DOHH2 (cell line): ENCODE results near the gene TMEM260.

Source experiments
- H3F3A ChIP-seq: fragments of 200-600 bp; sonication (generic), shearing (Covaris generic); 2 replicates; pipeline ENCODE4 v1.6.0; 2016; ENCODE audit warnings: antibody characterized with exemption, mild to moderate bottlenecking; ENCODE audit not compliant: control insufficient read depth, insufficient read depth
- H3K27ac ChIP-seq: fragments of 200-600 bp; sonication (generic); 2 replicates; pipeline ENCODE4 v1.5.1; 2014; ENCODE audit warnings: low read depth, mild to moderate bottlenecking, low read length, moderate library complexity
- H3K27me3 ChIP-seq: fragments of 200-600 bp; sonication (generic); 2 replicates; pipeline ENCODE4 v1.6.1; 2014; ENCODE audit warnings: mild to moderate bottlenecking, low read length, mixed read lengths; ENCODE audit not compliant: control insufficient read depth
- H3K36me3 ChIP-seq: fragments of 200-600 bp; sonication (generic); 2 replicates; pipeline ENCODE4 v1.6.1; 2014; ENCODE audit warnings: mild to moderate bottlenecking, low read length, moderate library complexity, mixed read lengths; ENCODE audit not compliant: control insufficient read depth
- H3K4me1 ChIP-seq: fragments of 200-600 bp; sonication (generic); 2 replicates; pipeline ENCODE4 v1.6.1; 2014; ENCODE audit warnings: mild to moderate bottlenecking, low read length, mixed read lengths; ENCODE audit not compliant: control insufficient read depth
- H3K4me2 ChIP-seq: fragments of 200-600 bp; sonication (generic); 2 replicates; pipeline ENCODE4 v1.6.0; 2014; ENCODE audit warnings: mild to moderate bottlenecking, low read length, moderate library complexity
- H3K4me3 ChIP-seq: fragments of 200-600 bp; sonication (generic); 2 replicates; pipeline ENCODE4 v1.5.1; 2014; ENCODE audit warnings: mild to moderate bottlenecking, low read length, mixed read lengths
- H3K79me2 ChIP-seq: fragments of 200-600 bp; sonication (generic); 2 replicates; pipeline ENCODE4 v1.6.1; 2014; ENCODE audit warnings: mild to moderate bottlenecking, low read length, mixed read lengths; ENCODE audit not compliant: control insufficient read depth
- H3K9me2 ChIP-seq: fragments of 200-600 bp; sonication (generic); replicated peaks from 2 replicates; pipeline ENCODE4 v1.6.1; 2014; ENCODE audit warnings: mild to moderate bottlenecking, low read length, mixed read lengths; ENCODE audit not compliant: control insufficient read depth
- H3K9me3 ChIP-seq: fragments of 200-600 bp; sonication (generic); 2 replicates; pipeline ENCODE4 v1.6.1; 2014; ENCODE audit warnings: antibody characterized with exemption, low read length, mixed read lengths; ENCODE audit not compliant: control insufficient read depth, insufficient read depth
- H4K20me1 ChIP-seq: fragments of 200-600 bp; sonication (generic); 2 replicates; pipeline ENCODE4 v1.6.0; 2014; ENCODE audit warnings: low read depth, mild to moderate bottlenecking, antibody characterized with exemption, low read length, moderate library complexity; ENCODE audit not compliant: control insufficient read depth, insufficient read depth
- CTCF ChIP-seq: fragments of 200-600 bp; sonication (generic); IDR thresholded peaks from one replicate; pipeline ENCODE4 v1.5.1; 2014; ENCODE audit warnings: antibody characterized with exemption, mild to moderate bottlenecking, low read depth, low read length; ENCODE audit not compliant: poor library complexity, severe bottlenecking
- EZH2phosphoT487 ChIP-seq: fragments of 200-600 bp; sonication (generic); IDR thresholded peaks from 2 replicates; pipeline ENCODE4 v1.6.1; 2017; ENCODE audit warnings: borderline replicate concordance, mild to moderate bottlenecking, antibody characterized with exemption, low read length, moderate library complexity, mixed read lengths

The TMEM260 gene

GRCh38 chr14:56580221-56580711 is 668 bp downstream of the TMEM260 start:
- H3K27ac ChIP-seq: 0 out of 2 replicates have a peak overlapping the region, but pooled peaks have one; percentile 30
- peaks cover 51% of the 10 kb centered on the region for H3K79me2 ChIP-seq

GRCh38 chr14:56581041-56581727 is 1.6 kb downstream of the TMEM260 start:
- peak overlapping the region; percentile 99 for H3K4me3 ChIP-seq
- no peaks in the 10 kb centered on the region for H3K9me2 ChIP-seq
- peak overlapping the region; percentile 96 for H3K4me2 ChIP-seq
- TF ChIP-seq EZH2phosphoT487 (no peak), CTCF (no peak)
- H3F3A ChIP-seq: no peaks in the 10 kb centered on the region
- peaks cover 16% of the 10 kb centered on the region for H3K36me3 ChIP-seq
- peaks cover 12% of the 10 kb centered on the region for H3K4me1 ChIP-seq
- H3K79me2 ChIP-seq: peaks cover 51% of the 10 kb centered on the region
- peaks cover 25% of the 10 kb centered on the region; the same call in 1 of the 2 replicates for H4K20me1 ChIP-seq
- H3K27me3 ChIP-seq: no peaks in the 10 kb centered on the region
- H3K9me3 ChIP-seq: no peaks in the 10 kb centered on the region
- no peak overlapping the region for H3K27ac ChIP-seq

More at GRCh38 chr14:56580221-56580711, 668 bp downstream of the TMEM260 start:
- H3K27me3 ChIP-seq: no peaks in the 10 kb centered on the region
- H3K9me2 ChIP-seq: no peaks in the 10 kb centered on the region
- H3K4me3 ChIP-seq: peak overlapping the region; percentile 99
- H4K20me1 ChIP-seq: peaks cover 25% of the 10 kb centered on the region; the same call in 1 of the 2 replicates
- TF ChIP-seq CTCF: no peak
- no peak for TF ChIP-seq EZH2phosphoT487
- H3K4me2 ChIP-seq: peak overlapping the region; percentile 96
- no peaks in the 10 kb centered on the region for H3F3A ChIP-seq
- peaks cover 7% of the 10 kb centered on the region; the same call in 1 of the 2 replicates for H3K36me3 ChIP-seq
- H3K9me3 ChIP-seq: no peaks in the 10 kb centered on the region
- peaks cover 12% of the 10 kb centered on the region for H3K4me1 ChIP-seq

- H4K20me1 ChIP-seq: peaks cover 21% of the 10 kb centered on the region; the same call in 1 of the 2 replicates
- H3K4me1 ChIP-seq: peaks cover 11% of the 10 kb centered on the region
- H3K4me2 ChIP-seq: no peak overlapping the region
- H3K4me3 ChIP-seq: no peak overlapping the region
- TF ChIP-seq EZH2phosphoT487 (no peak), CTCF (no peak)
- no peaks in the 10 kb centered on the region for H3K9me3 ChIP-seq
- no peaks in the 10 kb centered on the region for H3F3A ChIP-seq
- H3K9me2 ChIP-seq: no peaks in the 10 kb centered on the region
- peaks cover 26% of the 10 kb centered on the region for H3K36me3 ChIP-seq
- no peaks in the 10 kb centered on the region for H3K27me3 ChIP-seq
- H3K27ac ChIP-seq: no peak overlapping the region
- H3K79me2 ChIP-seq: peaks cover 41% of the 10 kb centered on the region
These were observed 6.0 kb downstream of the TMEM260 start for GRCh38 chr14:56585461-56586084.
